ENCODE data around the gene S1PR1.
"Not testable (repeated sequence)": the region's sequence is repeated elsewhere in the genome, so short reads cannot be mapped to it uniquely, and the experiment has no call there.

Gene S1PR1

GRCh38 chr1:101236516-101237228 is at the start of gene S1PR1:
Gene S1PR1, plus strand, starts transcription at chr1:101237019. Its CDS starts 1,966 bp downstream, at chr1:101238985.
- peak; percentile 40 for DNase-seq (ENCODE audit: low spot score)

GRCh38 chr1:101187297-101187696 is 49.5 kb upstream of the S1PR1 start:
- no peak for DNase-seq (ENCODE audit: low spot score)

DNA sequence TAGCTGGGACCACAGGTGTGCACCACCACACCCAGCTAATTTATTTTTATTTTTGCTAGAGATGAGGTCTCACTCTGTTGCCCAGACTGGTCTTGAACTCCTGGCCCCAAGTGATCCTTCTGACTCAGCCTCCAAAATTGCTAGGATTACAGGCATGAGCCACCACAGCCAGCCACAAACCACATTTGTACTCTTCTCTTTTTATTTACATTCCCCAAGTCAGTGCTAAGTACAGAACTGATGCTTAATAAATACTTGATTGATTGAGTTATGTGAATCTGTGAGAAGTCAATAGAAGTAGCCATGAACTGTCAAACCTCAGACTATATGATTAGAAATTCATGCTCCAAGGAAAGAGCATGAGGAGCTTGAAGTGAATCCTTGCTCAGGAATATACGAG is 48.5 kb upstream of the S1PR1 start:
- no peak for DNase-seq (ENCODE audit: low spot score)

DNA sequence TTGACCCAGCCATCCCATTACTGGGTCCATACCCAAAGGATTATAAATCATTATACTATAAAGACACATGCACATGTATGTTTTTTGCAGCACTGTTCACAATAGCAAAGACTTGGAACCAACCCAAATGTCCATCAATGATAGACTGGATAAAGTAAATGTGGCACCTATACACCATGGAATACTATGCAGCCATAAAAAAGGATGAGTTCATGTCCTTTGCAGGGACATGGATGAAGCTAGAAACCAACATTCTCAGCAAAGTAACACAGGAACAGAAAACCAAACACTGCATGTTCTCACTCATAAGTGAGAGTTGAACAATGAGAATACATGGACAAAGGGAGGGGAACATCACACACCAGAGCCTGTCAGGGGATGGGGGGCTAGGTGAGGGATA is 47.9 kb upstream of the S1PR1 start:
- DNase-seq (ENCODE audit: low spot score): not testable (repeated sequence)

- no peak for DNase-seq (ENCODE audit: low spot score)
Observed at GRCh38 chr1:101190441-101190840, 46.4 kb upstream of the S1PR1 start.

- no peak for DNase-seq (ENCODE audit: low spot score)
Observed at GRCh38 chr1:101191049-101191448, 45.8 kb upstream of the S1PR1 start.

- peak; percentile 8 for DNase-seq (ENCODE audit: low spot score)
Observed at GRCh38 chr1:101193733-101194169, 43.1 kb upstream of the S1PR1 start.

GRCh38 chr1:101194746-101195145 is 42.1 kb upstream of the S1PR1 start:
- no peak for DNase-seq (ENCODE audit: low spot score)

DNA sequence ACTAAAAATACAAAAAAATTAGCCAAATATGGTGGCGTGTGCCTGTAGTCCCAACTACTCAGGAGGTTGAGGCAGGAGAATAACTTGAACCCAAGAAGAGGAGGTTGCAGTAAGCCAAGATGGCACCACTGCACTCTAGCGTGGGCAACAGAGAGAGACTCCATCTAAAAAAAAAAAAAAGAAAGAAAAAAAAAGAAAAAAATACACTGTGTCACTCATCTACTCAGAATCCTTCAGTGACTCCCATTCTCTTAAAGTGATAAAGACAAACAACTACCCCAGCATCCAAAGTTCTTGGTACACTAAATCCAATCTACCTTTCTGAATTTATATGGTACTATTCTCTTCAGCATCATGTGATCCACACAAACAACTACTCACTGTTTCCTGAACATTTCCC is 40.2 kb upstream of the S1PR1 start:
- DNase-seq (ENCODE audit: low spot score): no peak

GRCh38 chr1:101198842-101199636 is 37.8 kb upstream of the S1PR1 start:
- no peak for DNase-seq (ENCODE audit: low spot score)

DNA sequence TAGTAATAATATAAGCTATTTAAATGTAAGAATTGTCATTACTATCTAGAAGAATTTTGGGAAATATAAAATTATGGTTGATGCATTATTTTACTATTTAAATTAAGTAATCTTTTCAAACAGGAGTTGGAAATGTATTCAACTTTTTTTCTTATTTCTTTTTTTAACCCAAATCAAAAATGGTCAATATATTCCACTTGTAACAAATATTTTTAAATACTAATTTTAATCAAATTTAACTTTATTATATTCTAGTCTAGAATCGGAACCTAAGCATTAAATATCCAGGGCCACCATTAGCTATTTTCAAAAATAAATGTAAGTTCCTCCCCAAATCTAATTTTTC is 37.2 kb upstream of the S1PR1 start:
- DNase-seq (ENCODE audit: low spot score): no peak

DNA sequence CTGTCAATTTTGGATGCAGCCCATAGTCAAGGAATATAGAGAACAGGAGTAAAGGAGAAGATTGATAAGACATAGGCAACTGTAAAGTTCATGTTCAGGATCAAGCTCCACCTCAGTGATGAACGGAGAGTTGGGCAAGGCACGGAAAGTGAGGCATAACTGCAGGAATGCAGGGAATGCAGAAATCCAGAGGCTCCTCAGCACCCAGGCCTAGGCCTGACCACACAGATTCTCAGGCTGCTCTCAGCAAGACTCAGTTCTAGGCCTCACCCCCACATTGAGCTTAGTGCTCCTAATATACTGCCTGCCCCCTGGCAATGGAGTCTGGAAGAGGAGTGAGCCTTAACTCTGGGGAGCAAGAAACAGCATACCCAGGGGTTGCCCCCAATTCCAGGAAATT is 36.3 kb upstream of the S1PR1 start:
- DNase-seq (ENCODE audit: low spot score): no peak

DNA sequence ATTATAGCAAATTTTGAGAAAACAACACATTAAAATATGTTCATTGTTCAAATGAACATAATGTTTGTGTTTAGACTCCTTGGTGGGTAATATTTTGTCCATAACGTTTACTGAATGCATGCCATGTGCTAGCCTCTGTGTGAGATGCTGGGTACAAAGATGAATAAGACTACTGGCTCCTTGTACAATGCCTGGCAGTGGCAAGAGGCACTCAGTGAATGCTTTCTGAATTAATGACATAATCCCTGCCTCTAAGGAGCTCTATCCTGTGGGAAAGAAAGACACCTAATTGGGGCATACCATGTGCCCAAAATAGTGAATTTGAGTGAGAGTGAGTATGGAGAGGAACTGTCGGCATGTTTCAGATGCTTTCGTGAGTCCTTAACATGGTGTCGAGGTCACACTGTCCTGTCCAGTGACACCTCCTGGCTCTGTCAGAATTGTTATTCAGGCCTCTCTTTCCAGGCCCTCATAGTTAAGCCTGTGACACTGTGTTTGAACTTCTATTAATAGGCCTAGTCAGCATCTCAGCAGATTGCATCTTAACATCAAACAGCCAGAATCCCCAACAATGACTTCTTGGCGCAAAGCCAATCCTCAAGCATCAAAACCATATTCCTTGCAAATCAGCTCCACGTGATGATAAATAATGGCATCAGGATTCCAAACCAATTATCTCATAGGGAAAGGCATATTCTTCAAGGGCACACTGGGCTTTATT is 32.8 kb upstream of the S1PR1 start:
- no peak for DNase-seq (ENCODE audit: low spot score)

GRCh38 chr1:101205457-101205856 is 31.4 kb upstream of the S1PR1 start:
- no peak for DNase-seq (ENCODE audit: low spot score)

DNA sequence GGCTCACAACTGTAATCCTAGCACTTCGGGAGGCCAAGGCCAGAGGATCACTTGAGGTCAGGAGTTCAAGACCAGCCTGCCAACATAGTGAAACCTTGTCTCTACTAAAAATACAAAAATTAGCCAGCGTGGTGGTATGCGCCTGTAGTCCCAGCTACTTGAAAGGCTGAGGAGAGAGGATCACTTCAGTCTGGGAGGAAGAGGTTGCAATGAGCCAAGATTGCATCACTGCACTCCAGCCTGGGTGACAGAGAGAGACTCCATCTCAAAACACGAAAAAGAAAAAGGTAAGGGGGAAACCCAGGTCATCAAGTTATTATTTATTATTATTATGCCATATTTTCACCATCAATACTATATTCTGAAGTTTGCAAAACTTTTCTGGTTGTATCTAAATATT is 30.7 kb upstream of the S1PR1 start:
- DNase-seq (ENCODE audit: low spot score): not testable (repeated sequence)

GRCh38 chr1:101207271-101207670 is 29.5 kb upstream of the S1PR1 start:
- not testable (repeated sequence) for DNase-seq (ENCODE audit: low spot score)

GRCh38 chr1:101207891-101208290 is 28.9 kb upstream of the S1PR1 start:
- no peak for DNase-seq (ENCODE audit: low spot score)

- DNase-seq (ENCODE audit: low spot score): no peak
Observed at GRCh38 chr1:101215363-101216011, 21.3 kb upstream of the S1PR1 start.

DNA sequence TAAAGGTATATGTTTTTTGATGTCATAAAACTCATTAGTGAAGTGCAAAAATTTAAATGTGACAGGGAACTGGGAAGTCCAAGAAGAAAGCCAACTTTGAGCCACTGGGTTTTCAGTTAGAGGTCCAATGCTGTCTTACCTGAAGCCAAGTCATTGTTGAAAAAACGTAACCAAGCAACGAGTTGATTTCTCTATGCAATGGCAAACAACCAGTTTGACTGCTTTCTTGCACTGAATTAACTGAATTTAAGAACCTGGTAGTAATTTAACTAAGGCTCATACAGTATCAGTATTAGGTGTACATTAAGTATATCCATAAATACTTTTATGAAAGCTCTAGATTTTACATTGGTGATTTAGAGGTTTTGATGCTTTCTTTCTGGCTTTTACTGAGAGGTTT is 20.2 kb upstream of the S1PR1 start:
- no peak for DNase-seq (ENCODE audit: low spot score)

DNA sequence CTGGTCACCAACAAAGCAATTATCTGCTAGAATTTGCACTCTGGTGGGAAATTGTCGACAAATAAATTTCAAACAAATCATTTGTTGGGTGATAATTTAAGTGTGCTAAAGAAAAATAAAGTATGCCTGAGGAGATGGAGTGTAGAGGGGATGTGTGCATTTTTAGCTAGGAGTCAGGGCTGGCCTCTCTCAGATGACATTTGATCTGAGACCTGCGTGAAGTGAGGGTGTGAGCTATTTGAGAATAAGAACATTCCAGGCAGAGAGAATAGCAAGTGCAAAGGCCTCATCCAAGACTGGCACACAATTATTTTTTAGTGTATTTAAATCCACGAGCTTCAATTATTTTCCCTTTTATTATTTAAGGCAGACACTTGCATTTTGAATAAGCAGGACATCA is 19.7 kb upstream of the S1PR1 start:
- DNase-seq (ENCODE audit: low spot score): no peak

- DNase-seq (ENCODE audit: low spot score): not testable (repeated sequence)
Observed at GRCh38 chr1:101218968-101219367, 17.9 kb upstream of the S1PR1 start.

Data from HuH-7 (cell line).